Hematopoietic multipotent progenitor cell treated with erythropoietin and hydrocortisone succinate and interleukin-3 and kit ligand, for 4 days (in vitro differentiated cells): ENCODE measurements around the gene PACSIN1.

Source experiments
- DNase-seq: peaks from one replicate; pipeline ENCODE4 v3.0.0-alpha.2; 2015

PACSIN1 gene, protein sequence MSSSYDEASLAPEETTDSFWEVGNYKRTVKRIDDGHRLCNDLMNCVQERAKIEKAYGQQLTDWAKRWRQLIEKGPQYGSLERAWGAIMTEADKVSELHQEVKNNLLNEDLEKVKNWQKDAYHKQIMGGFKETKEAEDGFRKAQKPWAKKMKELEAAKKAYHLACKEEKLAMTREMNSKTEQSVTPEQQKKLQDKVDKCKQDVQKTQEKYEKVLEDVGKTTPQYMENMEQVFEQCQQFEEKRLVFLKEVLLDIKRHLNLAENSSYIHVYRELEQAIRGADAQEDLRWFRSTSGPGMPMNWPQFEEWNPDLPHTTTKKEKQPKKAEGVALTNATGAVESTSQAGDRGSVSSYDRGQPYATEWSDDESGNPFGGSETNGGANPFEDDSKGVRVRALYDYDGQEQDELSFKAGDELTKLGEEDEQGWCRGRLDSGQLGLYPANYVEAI

DNA sequence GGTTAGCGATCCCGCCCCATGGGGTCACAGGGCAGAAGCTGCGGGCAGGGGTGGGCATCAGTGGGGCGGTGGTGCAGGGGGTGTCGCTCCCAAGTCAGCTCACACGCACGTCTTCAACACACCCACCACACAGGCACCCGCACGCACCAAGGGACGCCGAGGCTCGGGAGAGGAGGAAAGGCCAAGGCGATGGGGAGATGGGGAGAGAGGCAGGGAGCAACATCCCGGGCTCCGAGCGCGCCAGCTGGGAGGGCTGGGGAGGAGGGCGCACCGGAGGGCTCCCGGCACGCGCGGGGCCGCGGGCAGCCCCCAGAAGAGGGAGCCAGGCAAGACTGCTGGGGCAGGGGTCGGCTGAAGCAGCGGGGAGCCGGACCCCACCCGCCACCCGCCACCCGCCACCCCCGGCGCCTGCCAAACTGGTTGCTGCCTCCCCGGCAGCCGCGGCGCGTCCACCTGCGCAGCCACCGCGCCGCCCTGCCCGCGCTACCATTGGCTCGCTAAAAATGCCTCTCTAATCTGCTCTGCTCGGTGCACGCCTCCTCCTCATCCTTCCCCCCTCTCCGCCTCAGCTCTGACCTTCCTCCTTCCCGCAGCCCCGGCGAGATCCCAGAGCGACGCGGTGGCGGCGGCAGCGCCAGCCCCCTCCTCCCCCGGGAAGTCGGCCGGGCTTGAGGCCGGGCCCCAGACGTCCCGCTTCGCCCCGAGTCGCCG is at the start of gene PACSIN1:
PACSIN1 (plus strand) TSS at position 546 of the 711 bp plus-strand sequence. CDS start 60,230 bp downstream, outside the sequence.
- DNase-seq, result peak; percentile 57

DNA sequence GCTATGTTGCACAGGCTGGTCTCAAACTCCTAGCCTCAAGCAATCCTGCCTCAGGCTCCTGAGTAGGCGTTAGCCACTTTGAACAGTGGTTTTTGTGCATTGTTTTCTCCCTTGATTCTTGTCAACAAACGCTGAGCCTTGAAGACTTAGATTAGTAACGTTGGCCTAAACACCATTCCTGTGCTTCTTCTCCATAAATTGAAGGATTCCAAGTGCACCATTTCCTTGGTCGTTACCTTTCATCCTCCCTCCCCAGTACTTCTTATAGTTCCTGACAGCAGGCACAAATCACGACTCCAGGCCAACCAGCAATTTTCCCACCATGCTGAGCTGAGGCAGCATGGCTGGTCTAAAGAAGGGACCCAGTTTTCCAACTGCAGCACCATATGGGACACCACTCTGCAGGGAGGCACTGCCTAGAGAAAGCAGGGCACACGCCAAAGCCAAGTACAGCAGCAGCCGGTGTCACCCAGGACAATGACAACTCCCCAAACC is 49.0 kb upstream of the PACSIN1 start:
- DNase-seq, result no peak

DNA sequence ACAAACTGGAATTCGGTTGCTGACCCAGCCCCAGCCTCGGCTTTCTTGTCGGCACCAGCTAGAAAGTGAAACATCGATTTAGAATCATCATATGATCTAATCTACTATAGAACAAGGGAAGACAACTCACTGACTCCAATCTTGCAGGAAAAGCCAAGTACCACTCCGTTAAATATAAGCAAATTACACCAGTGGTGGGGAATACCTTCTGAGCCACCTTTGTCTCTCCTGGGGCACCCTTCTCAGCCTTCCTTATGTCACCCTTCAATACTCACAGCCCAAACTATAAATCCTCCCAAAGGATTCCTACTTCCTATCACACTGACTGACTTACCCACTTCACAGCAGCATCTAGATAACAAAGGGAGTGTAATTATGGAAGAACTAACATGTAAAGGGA is 47.5 kb upstream of the PACSIN1 start:
- DNase-seq, result no peak

DNA sequence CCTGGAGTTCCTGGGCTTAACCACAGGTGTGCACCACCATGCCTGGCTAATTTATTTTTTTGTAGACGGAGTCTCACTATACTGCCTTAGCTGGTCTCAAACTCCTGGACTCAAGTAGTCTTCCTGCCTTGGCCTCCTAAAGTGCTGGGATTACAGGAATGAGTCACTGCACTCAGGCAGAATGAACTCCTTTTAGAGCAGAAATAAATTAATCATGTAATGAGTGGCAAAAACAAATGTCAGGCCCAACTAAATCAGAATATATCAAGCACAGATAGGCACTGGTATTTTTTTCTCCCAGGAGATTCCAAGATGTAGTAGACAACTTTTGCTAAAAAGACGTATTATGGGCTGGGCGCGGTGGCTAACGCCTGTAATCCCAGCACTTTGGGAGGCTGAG is 42.6 kb upstream of the PACSIN1 start:
- DNase-seq, result no peak

DNA sequence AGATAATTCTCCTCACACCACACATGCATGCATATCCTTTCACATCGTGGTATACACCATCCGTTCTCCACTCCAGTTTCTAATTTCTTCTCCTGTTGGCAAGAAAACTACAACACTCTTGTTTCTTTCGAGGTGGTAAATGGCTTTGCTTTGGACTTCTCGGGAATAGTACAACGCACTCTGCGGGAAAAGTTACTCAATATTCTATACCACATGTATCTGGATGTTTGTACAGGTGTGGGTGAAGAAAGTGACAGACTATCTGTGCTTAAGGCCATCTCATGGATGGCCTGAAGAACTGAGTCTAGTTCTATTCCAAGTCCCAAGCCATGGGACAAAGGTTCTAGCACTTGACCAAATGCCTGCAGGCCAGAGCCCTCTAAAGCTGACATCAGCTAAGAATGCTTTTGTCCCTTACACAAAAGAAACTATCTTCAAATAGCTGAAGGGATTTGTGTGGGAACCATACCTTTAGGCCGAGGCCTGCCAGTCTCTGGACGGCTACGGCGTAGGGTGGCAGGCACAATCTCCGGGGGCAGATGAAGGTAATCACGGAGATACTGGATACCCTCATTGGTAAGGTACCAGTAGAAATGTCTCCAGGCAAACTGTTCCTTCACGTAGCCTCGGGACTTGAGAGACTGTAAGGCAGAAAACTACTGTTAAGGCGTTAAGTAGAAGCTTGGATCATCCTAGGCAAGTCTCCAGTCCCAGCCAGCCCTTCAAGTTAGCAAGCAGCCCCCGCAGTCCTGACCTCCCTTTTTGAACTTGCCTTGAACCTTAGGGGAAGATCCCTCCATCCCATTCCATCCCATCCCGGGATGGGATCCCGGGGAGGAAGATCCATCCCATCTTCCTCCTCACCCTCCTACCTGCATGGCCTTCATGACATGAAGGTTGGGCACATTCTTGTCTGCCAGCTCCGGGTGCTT is 41.4 kb upstream of the PACSIN1 start:
- DNase-seq, result no peak

DNA sequence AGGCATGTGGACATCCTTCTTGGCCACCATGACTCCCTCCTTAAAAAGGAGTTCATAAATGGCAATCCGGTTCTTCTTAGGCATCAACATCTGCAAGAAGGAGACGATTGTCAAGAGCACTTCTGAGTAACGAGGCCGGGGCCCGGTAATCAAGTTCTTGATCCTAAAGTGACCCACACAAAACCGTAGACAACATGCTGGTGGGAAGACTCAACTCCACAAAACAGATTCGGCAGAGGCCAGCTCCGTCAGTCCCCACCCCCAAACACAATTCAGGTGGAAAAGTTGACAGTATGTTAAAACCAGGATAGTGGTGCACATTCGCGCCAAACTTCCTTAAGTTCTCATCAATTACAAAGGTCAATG is 40.8 kb upstream of the PACSIN1 start:
- DNase-seq, result no peak

DNA sequence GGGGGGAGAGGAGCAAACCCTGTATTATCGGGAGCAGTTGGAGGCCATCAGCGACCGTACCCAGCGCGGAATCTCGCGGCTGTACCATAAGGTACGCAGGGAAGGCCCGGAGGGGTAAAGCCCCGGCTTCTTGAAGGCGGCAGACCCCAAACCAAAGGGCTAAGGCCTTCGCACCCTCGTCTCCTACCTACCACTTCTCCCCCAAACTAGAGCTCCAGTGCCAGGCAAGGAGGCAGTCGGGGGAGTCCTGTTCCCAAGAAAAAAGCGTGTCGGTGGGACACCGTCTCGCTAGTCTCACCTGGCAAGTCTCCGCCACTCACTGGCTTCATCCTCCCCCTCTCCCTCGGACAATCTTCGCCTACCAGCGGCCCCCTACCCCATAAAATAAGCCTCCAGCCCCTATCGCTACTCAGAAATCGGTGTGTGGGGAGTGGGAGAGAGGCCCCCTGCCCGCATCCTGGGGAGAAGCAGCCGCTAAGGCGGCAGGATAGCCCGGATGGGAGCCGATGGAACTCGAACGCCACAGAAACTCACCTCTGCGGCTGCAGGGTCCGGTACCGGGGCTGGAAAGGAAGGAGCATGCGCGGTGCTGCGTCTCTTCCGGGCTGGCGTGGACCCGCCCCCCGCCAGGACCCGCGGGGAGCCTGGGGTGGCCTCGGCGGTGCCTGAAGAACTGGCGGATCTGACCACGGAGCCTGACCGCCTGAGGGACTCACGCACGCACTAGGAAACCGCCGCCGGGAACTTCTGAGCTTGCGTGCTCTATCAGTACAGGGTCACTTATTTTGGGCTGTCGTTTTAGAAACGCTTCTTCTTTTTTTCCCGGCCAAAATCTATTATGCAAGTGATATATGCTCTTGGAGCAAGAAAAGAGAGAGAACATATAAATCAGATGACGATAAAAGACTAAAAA is 40.1 kb upstream of the PACSIN1 start, which contains the start of gene RPS10:
RPS10 (minus strand) TSS at position 572 of the 913 bp plus-strand sequence. CDS start 848 bp downstream, outside the sequence.
- peak; percentile 96 for DNase-seq

DNA sequence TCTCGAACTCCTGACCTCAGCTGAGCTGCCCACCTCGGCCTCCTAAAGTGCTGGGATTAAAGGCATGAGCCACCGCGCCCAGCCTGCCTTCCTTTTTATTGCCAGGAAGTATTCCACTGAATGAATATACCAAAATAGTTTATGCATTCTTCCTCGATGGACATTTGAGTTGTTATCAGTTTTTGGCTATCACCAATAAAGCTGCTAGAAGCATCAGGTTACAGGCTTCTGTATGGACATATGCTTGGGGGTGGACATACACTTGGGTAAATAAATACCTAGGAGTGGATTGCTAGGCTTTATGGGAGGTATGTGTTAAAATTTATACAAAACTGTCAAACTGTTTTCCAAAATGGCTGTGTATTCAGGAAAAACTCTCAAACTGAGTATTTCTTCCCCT is 30.0 kb upstream of the PACSIN1 start:
- no peak for DNase-seq

DNA sequence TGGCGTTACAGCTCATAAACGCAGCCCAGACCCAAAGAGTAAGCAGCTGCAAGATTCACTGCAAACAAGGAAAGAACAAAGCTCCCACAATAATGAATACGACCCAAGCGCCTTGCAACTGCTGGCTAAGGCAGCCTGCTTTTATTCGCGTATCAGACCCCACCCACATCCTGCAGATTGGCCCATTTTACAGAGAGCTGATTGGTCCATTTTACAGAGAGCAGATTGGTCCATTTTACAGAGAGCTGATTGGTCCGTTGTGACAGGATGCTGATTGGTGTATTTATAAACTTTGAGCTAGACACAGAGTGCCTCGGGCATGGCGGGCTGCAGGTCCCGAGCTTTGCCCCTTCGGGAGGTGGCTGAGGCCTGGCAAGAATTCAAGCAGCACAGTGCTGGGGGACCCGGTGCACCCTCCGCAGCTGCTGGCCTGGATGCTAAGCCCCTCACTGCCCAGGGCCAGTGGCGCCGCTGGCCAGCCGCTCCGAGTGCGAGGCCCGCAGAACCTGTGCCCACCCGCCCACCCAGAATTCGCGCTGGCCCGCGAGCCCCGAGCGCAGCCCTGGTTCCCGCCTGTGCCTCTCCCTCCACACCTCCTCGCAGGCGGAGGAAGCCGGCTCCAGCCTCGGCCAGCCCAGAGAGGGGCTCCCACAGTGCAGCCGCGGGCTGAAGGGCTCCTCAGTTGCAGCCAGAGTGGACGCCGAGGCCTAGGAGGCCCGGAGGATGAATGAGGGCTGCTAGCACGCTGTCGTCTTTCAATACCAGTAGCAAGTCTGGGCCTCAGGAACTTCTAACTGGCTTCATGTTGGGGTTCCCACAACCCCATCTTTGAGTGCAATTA is 28.9 kb upstream of the PACSIN1 start:
- no peak for DNase-seq

DNA sequence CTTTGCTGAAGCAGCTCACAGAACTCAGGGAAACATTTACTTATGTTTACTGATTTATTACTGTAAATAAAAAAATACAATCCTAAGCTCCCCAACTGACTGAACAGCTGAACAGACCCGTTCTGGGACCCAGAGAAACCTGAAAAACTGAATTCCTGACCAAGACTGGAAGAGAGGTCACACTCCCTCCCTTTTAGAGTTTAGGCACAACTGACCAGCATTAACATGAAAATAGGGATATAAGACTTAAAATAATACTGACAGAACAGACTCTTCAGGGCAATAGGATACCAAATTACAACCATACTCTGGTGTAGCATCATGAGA is 28.3 kb upstream of the PACSIN1 start:
- no peak for DNase-seq

DNA sequence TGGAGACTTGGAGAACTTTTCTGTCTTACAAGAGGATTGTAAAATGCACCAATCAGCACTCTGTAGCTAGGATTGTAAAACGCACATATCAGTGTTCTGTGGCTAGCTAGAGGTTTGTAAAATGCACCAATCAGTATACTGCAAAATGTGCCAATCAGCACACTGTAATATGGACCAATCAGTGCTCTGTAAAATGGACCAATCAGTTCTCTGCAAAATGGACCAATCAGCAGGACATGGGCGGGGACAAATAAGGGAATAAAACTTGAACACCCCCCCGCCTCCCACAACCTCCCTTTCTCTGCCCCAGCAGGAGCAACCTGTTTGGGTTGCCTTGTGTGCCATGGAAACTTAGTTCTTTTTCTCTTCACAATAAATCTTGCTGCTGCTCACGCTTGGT is 27.2 kb upstream of the PACSIN1 start:
- DNase-seq, result no peak

DNA sequence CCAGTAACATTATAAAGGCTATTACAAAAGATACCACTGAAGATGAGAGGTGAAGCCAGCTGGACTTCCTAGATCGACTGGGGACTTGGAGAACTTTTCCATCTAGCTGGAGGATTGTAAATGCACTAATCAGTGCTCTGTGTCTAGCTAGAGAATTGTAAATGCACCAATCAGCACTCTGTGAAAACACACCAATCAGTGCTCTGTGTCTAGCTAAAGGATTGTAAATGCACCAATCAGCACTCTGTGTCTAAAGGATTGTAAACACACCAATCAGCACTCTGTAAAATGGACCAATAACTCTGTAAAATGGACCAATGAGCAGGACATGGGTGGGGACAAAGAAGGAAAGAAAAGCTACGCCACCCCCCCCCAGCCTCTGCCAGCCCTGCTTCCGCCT is 26.4 kb upstream of the PACSIN1 start:
- DNase-seq, result no peak

DNA sequence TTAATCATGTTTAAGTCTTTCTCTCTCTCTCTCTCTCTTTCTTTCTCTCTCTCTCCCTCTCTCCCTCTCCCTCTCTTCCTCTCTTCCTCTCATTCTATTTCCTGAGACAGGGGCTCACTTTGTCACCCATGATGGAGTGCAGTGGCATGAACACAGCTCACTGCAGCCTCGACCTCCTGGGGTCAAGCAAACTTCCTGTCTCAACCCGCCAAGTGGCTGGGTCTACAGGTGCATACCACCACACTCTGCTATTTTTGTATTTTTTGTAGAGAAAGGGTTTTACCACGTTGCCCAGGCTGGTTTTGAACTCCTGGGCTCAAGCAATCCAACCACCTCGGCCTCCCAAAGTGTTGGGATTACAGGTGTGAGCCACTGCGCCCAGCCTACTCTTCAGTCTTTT is 24.4 kb upstream of the PACSIN1 start:
- no peak for DNase-seq

DNA sequence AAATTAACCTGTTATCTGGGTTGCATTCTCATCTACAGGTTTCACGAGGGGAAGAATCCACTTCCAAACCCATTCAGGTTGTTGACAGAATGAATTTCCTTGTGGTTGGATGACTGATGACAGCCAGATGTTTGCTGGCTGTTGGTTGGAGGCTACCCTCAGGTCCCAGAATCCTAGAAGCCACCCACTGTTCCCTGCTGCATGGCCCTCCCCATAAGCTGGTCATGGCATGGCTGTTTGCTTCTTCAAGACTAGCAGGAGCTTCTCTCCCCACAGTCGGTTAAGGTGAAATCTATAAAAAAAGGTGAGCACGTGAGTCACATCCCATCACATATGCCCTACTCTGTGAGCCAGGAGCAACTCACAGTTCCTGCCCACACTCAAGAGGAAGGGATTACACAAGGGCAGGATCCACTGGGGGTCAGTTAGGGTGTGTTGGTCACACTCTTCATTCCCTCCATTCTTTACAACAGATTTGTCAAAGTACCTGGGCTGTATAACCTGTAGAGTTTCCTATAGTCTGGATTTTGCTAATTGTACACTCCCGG is 20.5 kb upstream of the PACSIN1 start:
- no peak for DNase-seq

DNA sequence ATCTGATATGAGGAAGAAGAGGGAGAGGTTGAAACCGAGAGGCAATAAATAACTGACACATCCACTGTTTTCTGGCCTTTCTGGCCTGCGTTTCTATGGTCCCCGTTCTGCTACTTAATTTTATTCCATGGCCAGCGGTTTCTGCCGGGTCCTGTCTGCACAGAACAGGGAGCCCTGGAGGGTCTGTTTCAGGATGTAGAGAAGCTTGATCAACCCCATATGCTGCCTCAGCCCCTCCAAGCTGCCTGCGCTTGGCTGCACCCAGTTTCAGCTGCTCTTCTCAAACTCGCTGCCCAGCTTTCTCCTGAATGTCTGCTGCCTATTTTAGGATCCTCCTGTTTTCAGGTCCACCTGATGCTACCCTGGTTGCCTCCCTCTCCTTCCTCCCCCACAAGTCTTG is 18.5 kb upstream of the PACSIN1 start:
- DNase-seq, result no peak

DNA sequence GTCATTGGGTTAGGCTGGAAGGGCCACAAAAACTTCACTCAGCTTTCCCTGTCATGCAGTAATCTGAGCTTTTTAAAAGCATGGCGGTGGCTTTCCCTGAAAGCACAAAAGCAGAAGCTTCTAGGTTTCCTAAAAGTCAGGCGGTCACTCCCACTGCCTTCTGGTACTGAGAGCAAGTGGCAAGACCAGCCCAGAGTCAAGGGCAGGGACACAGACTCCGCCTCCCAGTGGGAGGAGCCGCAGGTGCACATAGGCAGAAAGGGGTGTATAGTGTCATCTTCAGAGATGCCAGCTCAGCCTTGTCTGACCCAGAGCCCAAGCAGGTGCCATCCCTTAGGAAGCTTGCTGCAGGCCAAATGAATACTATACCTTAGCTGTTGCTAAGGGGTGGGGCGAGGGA is 18.0 kb upstream of the PACSIN1 start:
- no peak for DNase-seq

DNA sequence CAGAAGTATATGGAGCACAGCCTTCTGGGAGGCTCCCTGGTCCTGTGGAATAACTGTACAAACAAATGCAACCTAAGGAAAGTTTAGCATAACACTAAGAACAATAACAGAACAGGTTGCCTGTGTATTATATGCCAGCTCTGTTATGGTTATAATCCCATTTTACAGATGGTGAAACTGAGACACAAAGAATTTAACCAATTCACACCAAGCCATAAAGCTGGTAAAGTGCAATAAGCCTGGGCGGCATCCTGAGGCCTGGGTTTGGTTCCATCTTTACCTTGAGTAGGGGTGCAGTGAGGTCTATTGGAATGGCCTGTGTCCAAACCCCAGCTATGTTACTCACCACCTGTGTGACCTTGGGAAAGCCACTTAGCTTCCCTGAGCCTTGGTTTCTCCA is 14.7 kb upstream of the PACSIN1 start:
- no peak for DNase-seq

DNA sequence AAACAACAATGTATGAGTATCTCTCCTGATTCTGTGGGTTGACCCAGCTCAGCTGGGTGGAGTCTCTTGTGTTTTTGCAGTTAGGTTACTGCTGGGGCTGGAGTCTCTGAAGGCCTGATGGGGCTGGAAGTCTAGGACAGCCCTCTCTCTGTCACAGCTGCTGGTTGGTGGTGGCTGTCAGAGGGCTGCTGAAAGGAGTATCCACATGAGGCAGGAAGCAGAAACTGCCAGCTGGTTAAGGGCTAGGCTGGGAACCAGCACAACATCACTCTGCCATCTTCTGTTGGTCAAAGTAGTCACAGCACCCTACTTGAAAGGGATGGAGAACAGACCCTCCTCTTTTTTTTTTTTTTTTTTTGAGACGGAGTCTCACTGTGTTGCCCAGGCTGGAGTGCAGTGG is 10.0 kb upstream of the PACSIN1 start:
- peak; percentile 27 for DNase-seq

DNA sequence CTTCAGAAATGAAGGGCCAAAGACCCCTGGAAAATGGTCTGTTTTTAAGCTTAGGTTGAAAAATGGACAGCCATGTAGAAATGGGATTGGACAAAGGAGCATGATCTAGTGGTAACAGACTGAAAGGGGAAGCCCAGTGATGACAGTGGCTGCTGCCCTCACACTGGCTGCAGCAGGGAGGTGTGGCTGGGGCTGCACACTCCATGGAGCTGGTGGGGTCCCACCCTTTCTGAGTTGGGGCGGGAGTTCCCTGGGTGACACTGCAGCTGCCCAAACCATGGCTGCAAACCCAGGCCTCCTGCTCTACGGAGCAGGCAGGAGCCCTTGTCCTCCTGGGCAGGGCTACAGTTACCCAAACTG is 8.5 kb upstream of the PACSIN1 start:
- peak; percentile 58 for DNase-seq
